CD4-positive, CD25-positive, alpha-beta regulatory T cell (primary cell): ENCODE results near the gene KCNK1. TPM values are rescaled to one million over a fixed set of nuclear protein-coding genes. Genes with fewer than 3 reads are reported as not detected.

Experiments used
- ATAC-seq, 2 donors: fragments of 150-1000 bp; cut with Tn5 transposase; one replicate each; pipeline ENCODE4 v1.10.0; 2021; ENCODE audit warnings: low read depth in 2 of 2, moderate number of reproducible peaks in 2 of 2, moderate library complexity in 1 of 2
- DNase-seq, 3 donors: peaks; one replicate each; pipeline versions ENCODE4 v3.0.0 to v3.0.0-alpha.2; 2012 to 2022; ENCODE audit warnings: mixed read lengths in 1 of 3
- H3K27ac ChIP-seq: one replicate; pipeline ENCODE4 v1.7.0; 2013; ENCODE audit warnings: mild to moderate bottlenecking, low read length; ENCODE audit not compliant: insufficient read depth, poor library complexity, severe bottlenecking
- H3K27me3 ChIP-seq: one replicate; pipeline ENCODE4 v1.7.0; 2013; ENCODE audit warnings: low read length; ENCODE audit not compliant: control insufficient read depth, insufficient read depth
- H3K36me3 ChIP-seq: one replicate; pipeline ENCODE4 v1.7.0; 2013; ENCODE audit warnings: mild to moderate bottlenecking, low read length, moderate library complexity; ENCODE audit not compliant: control insufficient read depth, insufficient read depth
- H3K4me1 ChIP-seq: 2 replicates; pipeline ENCODE4 v1.7.0; 2013; ENCODE audit warnings: mild to moderate bottlenecking, low read length; ENCODE audit not compliant: insufficient read depth, control insufficient read depth, poor library complexity, severe bottlenecking
- H3K4me3 ChIP-seq: one replicate; pipeline ENCODE4 v1.7.0; 2013; ENCODE audit warnings: low read depth, mild to moderate bottlenecking, low read length, moderate library complexity
- H3K9me3 ChIP-seq, 2 experiments: 1 replicate in 1 of 2; 2 replicates in 1 of 2; pipeline ENCODE4 v1.7.0; 2013; ENCODE audit warnings: low read length in 2 of 2, mild to moderate bottlenecking in 1 of 2, moderate library complexity in 1 of 2; ENCODE audit not compliant: control insufficient read depth in 2 of 2
- H3K27ac Mint-ChIP-seq, 3 donors: one replicate each; pipeline ENCODE4 v1.8.0; 2020 to 2022; ENCODE audit warnings: mild to moderate bottlenecking in 3 of 3, mixed read lengths in 3 of 3, moderate library complexity in 2 of 3
- H3K27me3 Mint-ChIP-seq: one replicate; pipeline ENCODE4 v1.8.0; 2022; ENCODE audit warnings: mild to moderate bottlenecking, mixed read lengths
- H3K36me3 Mint-ChIP-seq: one replicate; pipeline ENCODE4 v1.8.0; 2020; ENCODE audit warnings: mixed read lengths
- H3K4me1 Mint-ChIP-seq, 4 donors: one replicate each; pipeline ENCODE4 v1.8.0; 2020 to 2022; ENCODE audit warnings: mixed read lengths in 4 of 4, mild to moderate bottlenecking in 1 of 4
- H3K4me3 Mint-ChIP-seq, 4 donors: one replicate each; pipeline ENCODE4 v1.8.0; 2020 to 2022; ENCODE audit warnings: mild to moderate bottlenecking in 4 of 4, mixed read lengths in 4 of 4, moderate library complexity in 3 of 4
- H3K9me3 Mint-ChIP-seq, 7 donors: one replicate each; pipeline ENCODE4 v1.8.0; 2020 to 2022; ENCODE audit warnings: mixed read lengths in 7 of 7, mild to moderate bottlenecking in 3 of 7, moderate library complexity in 2 of 7
- polyA plus RNA-seq, 4 donors: library from polyadenylated mRNA; unstranded; fragments of 300-500 nt; fragmentation: Illumina TruSeq; gene quantifications; one replicate each; pipeline ENCODE4 v1.2.3, GENCODE V29; 2021
- total RNA-seq: library from RNA; stranded (reverse); gene quantifications from one replicate; pipeline ENCODE4 v1.2.3, GENCODE V29; 2022

Gene KCNK1
- total and polyA plus RNA-seq, 5 donors from 2014 or later: 0.15 to 0.99 (median 0.21) TPM; not detected in 1

- H3K4me3 ChIP-seq: no peak overlapping the region
- H3K36me3 Mint-ChIP-seq: no peaks in the 10 kb centered on the region
- H3K4me3 Mint-ChIP-seq: no peak overlapping the region
- peaks cover 38% of the 10 kb centered on the region for H3K27me3 Mint-ChIP-seq
- ATAC-seq (no peak), DNase-seq (no peak)
- peaks cover 3% of the 10 kb centered on the region for H3K27me3 ChIP-seq
- peaks cover 0 to 6% (median 3%) of the 10 kb centered on the region in 7 donors for H3K9me3 Mint-ChIP-seq
- no peaks in the 10 kb centered on the region for H3K9me3 ChIP-seq
- H3K36me3 ChIP-seq: no peaks in the 10 kb centered on the region
- H3K27ac ChIP-seq: no peak overlapping the region
- H3K4me1 Mint-ChIP-seq: no peaks in the 10 kb centered on the region
- no peak overlapping the region for H3K27ac Mint-ChIP-seq
- no peaks in the 10 kb centered on the region for H3K4me1 ChIP-seq
These were observed 38.5 kb upstream of the KCNK1 start for GRCh38 chr1:233575450-233575849.

- no peaks in the 10 kb centered on the region for H3K4me1 Mint-ChIP-seq
- peaks cover 0 to 11% (median 3%) of the 10 kb centered on the region in 7 donors for H3K9me3 Mint-ChIP-seq
- Histone ChIP-seq H3K4me1 (no peaks in the 10 kb centered on the region), H3K27me3 (peaks cover 6% of the 10 kb centered on the region), H3K27ac (no peak overlapping the region), H3K9me3 (no peaks in the 10 kb centered on the region), H3K4me3 (no peak overlapping the region), H3K36me3 (no peaks in the 10 kb centered on the region)
- H3K27me3 Mint-ChIP-seq: peaks cover 23% of the 10 kb centered on the region
- DNase-seq (no peak), ATAC-seq (no peak)
- no peak overlapping the region for H3K4me3 Mint-ChIP-seq
- H3K27ac Mint-ChIP-seq: no peak overlapping the region
- H3K36me3 Mint-ChIP-seq: no peaks in the 10 kb centered on the region
These were observed 31.5 kb upstream of the KCNK1 start for GRCh38 chr1:233582439-233582838.

GRCh38 chr1:233584376-233584775 lies 29.5 kb upstream of the KCNK1 start:
- no peaks in the 10 kb centered on the region for H3K4me1 Mint-ChIP-seq
- peaks cover 17% of the 10 kb centered on the region for H3K27me3 Mint-ChIP-seq
- H3K27ac Mint-ChIP-seq: no peak overlapping the region
- no peaks in the 10 kb centered on the region for H3K9me3 ChIP-seq
- H3K4me3 ChIP-seq: no peak overlapping the region
- no peak for DNase-seq
- H3K27me3 ChIP-seq: peaks cover 6% of the 10 kb centered on the region
- no peak overlapping the region for H3K4me3 Mint-ChIP-seq
- no peaks in the 10 kb centered on the region for H3K36me3 Mint-ChIP-seq
- ATAC-seq: no peak
- H3K27ac ChIP-seq: no peak overlapping the region
- no peaks in the 10 kb centered on the region for H3K4me1 ChIP-seq
- no peaks in the 10 kb centered on the region for H3K36me3 ChIP-seq
- H3K9me3 Mint-ChIP-seq: peaks cover 0 to 8% (median 1%) of the 10 kb centered on the region in 7 donors

- Mint-ChIP-seq H3K9me3 (peaks cover 0 to 6% (median 0%) of the 10 kb centered on the region in 7 donors), H3K4me1 (no peaks in the 10 kb centered on the region), H3K4me3 (no peak overlapping the region), H3K27ac (no peak overlapping the region), H3K36me3 (no peaks in the 10 kb centered on the region), H3K27me3 (peaks cover 15% of the 10 kb centered on the region)
- H3K36me3 ChIP-seq: no peaks in the 10 kb centered on the region
- H3K27me3 ChIP-seq: peaks cover 6% of the 10 kb centered on the region
- ATAC-seq (no peak), DNase-seq (no peak)
- no peak overlapping the region for H3K27ac ChIP-seq
- no peaks in the 10 kb centered on the region for H3K4me1 ChIP-seq
- H3K9me3 ChIP-seq: no peaks in the 10 kb centered on the region
- no peak overlapping the region for H3K4me3 ChIP-seq
These were observed 29.0 kb upstream of the KCNK1 start for GRCh38 chr1:233584931-233585330.

GRCh38 chr1:233586301-233586700 lies 27.6 kb upstream of the KCNK1 start:
- Histone ChIP-seq H3K4me3 (no peak overlapping the region), H3K27me3 (peaks cover 6% of the 10 kb centered on the region), H3K9me3 (no peaks in the 10 kb centered on the region), H3K36me3 (no peaks in the 10 kb centered on the region), H3K27ac (no peak overlapping the region), H3K4me1 (no peaks in the 10 kb centered on the region)
- Mint-ChIP-seq H3K27me3 (peaks cover 15% of the 10 kb centered on the region), H3K27ac (no peak overlapping the region), H3K4me3 (no peak overlapping the region), H3K36me3 (no peaks in the 10 kb centered on the region), H3K9me3 (peaks cover 0 to 3% (median 0%) of the 10 kb centered on the region in 7 donors), H3K4me1 (no peaks in the 10 kb centered on the region)
- DNase-seq (no peak), ATAC-seq (no peak)

- DNase-seq (no peak), ATAC-seq (no peak)
- peaks cover 0 to 3% (median 0%) of the 10 kb centered on the region in 7 donors for H3K9me3 Mint-ChIP-seq
- Histone ChIP-seq H3K4me1 (no peaks in the 10 kb centered on the region), H3K36me3 (no peaks in the 10 kb centered on the region), H3K4me3 (no peak overlapping the region), H3K27me3 (peaks cover 6% of the 10 kb centered on the region), H3K9me3 (no peaks in the 10 kb centered on the region), H3K27ac (no peak overlapping the region)
- peaks cover 20% of the 10 kb centered on the region for H3K27me3 Mint-ChIP-seq
- no peak overlapping the region for H3K27ac Mint-ChIP-seq
- no peaks in the 10 kb centered on the region for H3K4me1 Mint-ChIP-seq
- H3K4me3 Mint-ChIP-seq: no peak overlapping the region
- no peaks in the 10 kb centered on the region for H3K36me3 Mint-ChIP-seq
These were observed 26.7 kb upstream of the KCNK1 start for GRCh38 chr1:233587196-233587595.

- Histone ChIP-seq H3K36me3 (no peaks in the 10 kb centered on the region), H3K4me3 (no peak overlapping the region), H3K27ac (no peak overlapping the region), H3K9me3 (no peaks in the 10 kb centered on the region), H3K4me1 (no peaks in the 10 kb centered on the region), H3K27me3 (peaks cover 6% of the 10 kb centered on the region)
- Mint-ChIP-seq H3K27me3 (peaks cover 22% of the 10 kb centered on the region), H3K9me3 (peaks cover 0 to 3% (median 0%) of the 10 kb centered on the region in 7 donors), H3K4me1 (no peaks in the 10 kb centered on the region), H3K36me3 (no peaks in the 10 kb centered on the region), H3K4me3 (no peak overlapping the region), H3K27ac (no peak overlapping the region)
- ATAC-seq (no peak), DNase-seq (no peak)
These were observed 25.7 kb upstream of the KCNK1 start for GRCh38 chr1:233587958-233588799.

GRCh38 chr1:233597489-233597901 lies 16.4 kb upstream of the KCNK1 start:
- H3K9me3 Mint-ChIP-seq: peaks cover 0 to 4% (median 0%) of the 10 kb centered on the region in 7 donors
- no peak for ATAC-seq
- H3K27ac Mint-ChIP-seq: no peak overlapping the region
- H3K4me1 Mint-ChIP-seq: peaks cover 0 to 22% (median 12%) of the 10 kb centered on the region in 4 donors
- H3K4me1 ChIP-seq: peaks cover 7% of the 10 kb centered on the region
- no peak for DNase-seq
- no peaks in the 10 kb centered on the region for H3K9me3 ChIP-seq
- H3K36me3 ChIP-seq: no peaks in the 10 kb centered on the region
- H3K4me3 ChIP-seq: no peak overlapping the region
- peaks cover 7% of the 10 kb centered on the region for H3K27me3 Mint-ChIP-seq
- H3K27ac ChIP-seq: no peak overlapping the region
- no peaks in the 10 kb centered on the region for H3K36me3 Mint-ChIP-seq
- H3K27me3 ChIP-seq: no peaks in the 10 kb centered on the region
- H3K4me3 Mint-ChIP-seq: no peak overlapping the region
